GM12878 (cell line): Measurements from ENCODE around the gene DSPP. TPM values are rescaled to one million over a fixed set of nuclear protein-coding genes. Genes with fewer than 3 reads are reported as not detected.

Experiments used
- ATAC-seq: fragments of 200-7000 bp; cut with Tn5 transposase; 3 replicates; pipeline ENCODE4 v1.9.1; 2020; ENCODE audit warnings: mild to moderate bottlenecking, moderate library complexity
- BruUV-seq: library from RNA; stranded (reverse); fragments of 400-500 nt; replicated peaks from 2 replicates; lab custom pipeline; 2021; lab: Mats Ljungman, UMichigan
- CTCF ChIA-PET: fragments of 300-600 bp; sonication (Branson Sonifier 250); formaldehyde crosslinking; extraction: SDS; loops from one replicate; lab custom pipeline; 2021; ENCODE audit warnings: inconsistent platforms; lab: Yijun Ruan, JAX
- POLR2A ChIA-PET: fragments of 350-600 bp; formaldehyde crosslinking; extraction: SDS; loops from one replicate; lab custom pipeline; 2021; ENCODE audit warnings: inconsistent platforms; lab: Charles Lee
- RAD21 ChIA-PET: fragments of 300-600 bp; sonication (Branson Sonifier 250); formaldehyde crosslinking; loops from one replicate; lab custom pipeline; 2023; ENCODE audit warnings: antibody characterized with exemption; ENCODE audit not compliant: unreplicated experiment; lab: Charles Lee
- SMC1A ChIA-PET: fragments of 300-600 bp; sonication (Branson Sonifier 250); formaldehyde crosslinking; loops from one replicate; lab custom pipeline; 2023; ENCODE audit not compliant: unreplicated experiment, uncharacterized antibody; lab: Charles Lee
- DNase-seq: peaks from one replicate; pipeline ENCODE4 v3.0.0-alpha.2; 2011; ENCODE audit warnings: low read depth, low spot score
- FAIRE-seq: peaks from 3 replicates; lab custom pipeline; 2011; peaks lifted over from hg19 to GRCh38; lab: Jason Lieb, UNC
- H2AFZ ChIP-seq: 2 replicates; pipeline ENCODE4 v1.6.0; 2011; ENCODE audit warnings: low read depth, low read length, control low read depth; ENCODE audit not compliant: control insufficient read depth
- H3K27ac ChIP-seq: 2 replicates; pipeline ENCODE4 v1.5.1; 2011; ENCODE audit warnings: control low read depth; ENCODE audit not compliant: control insufficient read depth, insufficient read depth
- H3K27me3 ChIP-seq, 2 experiments: replicated peaks in 1 of 2; 2 replicates each; pipeline versions ENCODE4 v1.6.0 to v1.6.1; 2011; ENCODE audit warnings: low read length in 1 of 2; ENCODE audit not compliant: control insufficient read depth in 2 of 2, insufficient read depth in 2 of 2
- H3K36me3 ChIP-seq, 2 experiments: 2 replicates each; pipeline ENCODE4 v1.5.1; 2011; ENCODE audit warnings: low read length in 1 of 2; ENCODE audit not compliant: control insufficient read depth in 2 of 2, insufficient read depth in 2 of 2
- H3K4me1 ChIP-seq: 2 replicates; pipeline ENCODE4 v1.6.1; 2011; ENCODE audit warnings: mild to moderate bottlenecking, low read length, moderate library complexity, mixed read lengths; ENCODE audit not compliant: control insufficient read depth, insufficient read depth
- H3K4me2 ChIP-seq: 2 replicates; pipeline ENCODE4 v1.6.0; 2011; ENCODE audit warnings: control low read depth; ENCODE audit not compliant: control insufficient read depth, insufficient read depth
- H3K4me3 ChIP-seq: fragments of 200-600 bp; sonication (generic); 2 replicates; pipeline ENCODE4 v1.5.1; 2016
- H3K79me2 ChIP-seq: 2 replicates; pipeline ENCODE4 v1.6.0; 2011; ENCODE audit warnings: low read length; ENCODE audit not compliant: control insufficient read depth, insufficient read depth
- H3K9ac ChIP-seq: 2 replicates; pipeline ENCODE4 v1.8.0; 2011; ENCODE audit warnings: low read length, control low read depth, mixed read lengths; ENCODE audit not compliant: control insufficient read depth, insufficient read depth
- H3K9me3 ChIP-seq: replicated peaks from 3 replicates; pipeline ENCODE4 v1.5.1; 2011; ENCODE audit warnings: mild to moderate bottlenecking, low read length; ENCODE audit not compliant: control insufficient read depth, insufficient read depth
- H4K20me1 ChIP-seq: 2 replicates; pipeline ENCODE4 v1.6.0; 2011; ENCODE audit not compliant: control insufficient read depth, insufficient read depth
- ATF7 ChIP-seq: fragments of 450-650 bp; IDR thresholded peaks from 2 replicates; pipeline ENCODE4 v1.6.1; 2016; ENCODE audit warnings: low read depth, mild to moderate bottlenecking
- BRCA1 ChIP-seq: IDR thresholded peaks from 2 replicates; pipeline ENCODE4 v1.6.1; 2011; ENCODE audit warnings: low read depth, low read length, improper control_type of control experiment
- CBFB ChIP-seq: IDR thresholded peaks from 2 replicates; pipeline ENCODE4 v1.6.1; 2016; ENCODE audit warnings: antibody characterized with exemption, low read depth
- DPF2 ChIP-seq: fragments of 450-650 bp; IDR thresholded peaks from 2 replicates; pipeline ENCODE4 v1.6.1; 2017; ENCODE audit warnings: mild to moderate bottlenecking
- ELK1 ChIP-seq: IDR thresholded peaks from 2 replicates; pipeline ENCODE4 v1.6.1; 2012; ENCODE audit warnings: low read depth, low read length, improper control_type of control experiment
- MXI1 ChIP-seq: fragments of 150-350 bp; IDR thresholded peaks from 2 replicates; pipeline ENCODE4 v1.6.1; 2011; ENCODE audit warnings: low read depth, mild to moderate bottlenecking, inconsistent platforms, low read length, improper control_type of control experiment
- PAX8 ChIP-seq: fragments of 450-650 bp; IDR thresholded peaks from 2 replicates; pipeline ENCODE4 v1.6.1; 2017; ENCODE audit warnings: mild to moderate bottlenecking, moderate library complexity
- RELA ChIP-seq: fragments of 450-650 bp; IDR thresholded peaks from 2 replicates; pipeline ENCODE4 v1.8.0; 2014; ENCODE audit warnings: borderline replicate concordance; ENCODE audit not compliant: partially characterized antibody
- SIX5 ChIP-seq: IDR thresholded peaks from 2 replicates; pipeline ENCODE4 v1.6.1; 2011; ENCODE audit warnings: mild to moderate bottlenecking, low read depth, low read length, moderate library complexity; ENCODE audit not compliant: severe bottlenecking
- SMC3 ChIP-seq: IDR thresholded peaks from 2 replicates; pipeline ENCODE4 v1.6.1; 2011; ENCODE audit warnings: low read length, improper control_type of control experiment, borderline replicate concordance
- SUPT20H ChIP-seq: IDR thresholded peaks from 2 replicates; pipeline ENCODE4 v1.6.1; 2011; ENCODE audit warnings: low read depth, mild to moderate bottlenecking, low read length, moderate library complexity, borderline replicate concordance; ENCODE audit not compliant: control insufficient read depth
- TARDBP ChIP-seq: IDR thresholded peaks from 2 replicates; pipeline ENCODE4 v1.6.1; 2016; ENCODE audit warnings: borderline replicate concordance
- TCF7 ChIP-seq: IDR thresholded peaks from 2 replicates; pipeline ENCODE4 v1.6.1; 2014; ENCODE audit warnings: antibody characterized with exemption, borderline replicate concordance
- ZBTB4 ChIP-seq: fragments of 450-650 bp; formaldehyde crosslinking; IDR thresholded peaks from 2 replicates; pipeline ENCODE4 v1.4.0; 2022; ENCODE audit warnings: mild to moderate bottlenecking, moderate library complexity
- ZNF384 ChIP-seq: IDR thresholded peaks from 2 replicates; pipeline ENCODE4 v1.6.1; 2012; ENCODE audit warnings: low read depth, mild to moderate bottlenecking, low read length, improper control_type of control experiment, borderline replicate concordance
- ZSCAN29 ChIP-seq: fragments of 450-650 bp; IDR thresholded peaks from 2 replicates; pipeline ENCODE4 v1.6.1; 2017; ENCODE audit warnings: mild to moderate bottlenecking, moderate library complexity
- WGBS: methylation state at CpG from one replicate; pipeline ENCODE4 v1.1.6; 2016; ENCODE audit warnings: low lambda C conversion rate; ENCODE audit not compliant: insufficient replicate concordance, insufficient coverage; ENCODE audit errors: missing lambda C conversion rate; 5-methylcytosine and 5-hydroxymethylcytosine counted together
- in situ Hi-C: fragments of 300-500 bp; cut with MboI; formaldehyde crosslinking; loops from 9 replicates; pipeline ENCODE4 v1.14.3; 2018; ENCODE audit warnings: mixed read lengths
- intact Hi-C: fragments of 100-400 bp; cut with micrococcal nuclease; formaldehyde crosslinking; loops from one replicate; pipeline ENCODE4 v1.14.2; 2022; ENCODE audit not compliant: unreplicated experiment
- polyA plus RNA-seq, 11 experiments: library from polyadenylated mRNA; depleted of rRNA in 4 of 11; unstranded in 6 of 11; stranded (reverse) in 5 of 11; fragments of >200 nt; fragmentation: Nextera tagmentation in 4 of 11; fragmentation: Illumina TruSeq in 1 of 11; extraction: Ambion mirVana in 4 of 11; extraction: Trizol in 1 of 11; gene quantifications; 1 replicate in 1 of 11; 2 replicates in 10 of 11; pipeline versions ENCODE4 v1.2.1 to v1.2.3, GENCODE V29; 2011 to 2016; ENCODE audit warnings: inconsistent platforms in 2 of 11, missing spikeins in 2 of 11, low read depth in 1 of 11
- total RNA-seq, 4 experiments: library from RNA; depleted of rRNA in 3 of 4; stranded (reverse); fragments of >200 nt in 3 of 4; fragmentation: Illumina TruSeq in 1 of 4; extraction: Trizol in 1 of 4; gene quantifications; 2 replicates each; pipeline versions ENCODE4 v1.2.1 to v1.2.3, GENCODE V29; 2013 to 2021
- TF ChIP-seq, protein P1 (sequence below): fragments of 450-650 bp; IDR thresholded peaks from 2 replicates; pipeline ENCODE4 v1.6.1; 2017; ENCODE audit warnings: mild to moderate bottlenecking, moderate library complexity

The DSPP gene
- total and polyA plus RNA-seq, 10 of the 15 experiments (the other 5 are each of a cell fraction or from before 2014, with no cell fraction given) = not detected

GRCh38 chr4:87662871-87663270, 54.5 kb downstream of the DSPP start:
- H4K20me1 ChIP-seq = no peaks in the 10 kb centered on the region
- ChIA-PET SMC1A (no interaction called here), POLR2A (no interaction called here), CTCF (no interaction called here), RAD21 (no interaction called here)
- H3K36me3 ChIP-seq = no peaks in the 10 kb centered on the region
- H3K4me2 ChIP-seq = no peak overlapping the region
- H3K9ac ChIP-seq = no peak overlapping the region
- H3K4me1 ChIP-seq = no peaks in the 10 kb centered on the region
- no peaks in the 10 kb centered on the region for H3K79me2 ChIP-seq
- H3K4me3 ChIP-seq = no peak overlapping the region
- DNase-seq (no peak), FAIRE-seq (no peak), ATAC-seq (no peak)
- WGBS = 43% methylated on average over 9 of the region's 9 CpGs
- H3K27ac ChIP-seq = no peak overlapping the region
- BruUV-seq = no TSS peak
- no peak overlapping the region for H2AFZ ChIP-seq
- H3K9me3 ChIP-seq = no peaks in the 10 kb centered on the region
- intact Hi-C loops = no loop called here
- TF ChIP-seq CBFB = no peak
- no peak for TF ChIP-seq BRCA1
- no peak for TF ChIP-seq ZNF384
- no peak for TF ChIP-seq ZBTB4 (CRISPR knock-in tag)
- TF ChIP-seq, protein P1, sequence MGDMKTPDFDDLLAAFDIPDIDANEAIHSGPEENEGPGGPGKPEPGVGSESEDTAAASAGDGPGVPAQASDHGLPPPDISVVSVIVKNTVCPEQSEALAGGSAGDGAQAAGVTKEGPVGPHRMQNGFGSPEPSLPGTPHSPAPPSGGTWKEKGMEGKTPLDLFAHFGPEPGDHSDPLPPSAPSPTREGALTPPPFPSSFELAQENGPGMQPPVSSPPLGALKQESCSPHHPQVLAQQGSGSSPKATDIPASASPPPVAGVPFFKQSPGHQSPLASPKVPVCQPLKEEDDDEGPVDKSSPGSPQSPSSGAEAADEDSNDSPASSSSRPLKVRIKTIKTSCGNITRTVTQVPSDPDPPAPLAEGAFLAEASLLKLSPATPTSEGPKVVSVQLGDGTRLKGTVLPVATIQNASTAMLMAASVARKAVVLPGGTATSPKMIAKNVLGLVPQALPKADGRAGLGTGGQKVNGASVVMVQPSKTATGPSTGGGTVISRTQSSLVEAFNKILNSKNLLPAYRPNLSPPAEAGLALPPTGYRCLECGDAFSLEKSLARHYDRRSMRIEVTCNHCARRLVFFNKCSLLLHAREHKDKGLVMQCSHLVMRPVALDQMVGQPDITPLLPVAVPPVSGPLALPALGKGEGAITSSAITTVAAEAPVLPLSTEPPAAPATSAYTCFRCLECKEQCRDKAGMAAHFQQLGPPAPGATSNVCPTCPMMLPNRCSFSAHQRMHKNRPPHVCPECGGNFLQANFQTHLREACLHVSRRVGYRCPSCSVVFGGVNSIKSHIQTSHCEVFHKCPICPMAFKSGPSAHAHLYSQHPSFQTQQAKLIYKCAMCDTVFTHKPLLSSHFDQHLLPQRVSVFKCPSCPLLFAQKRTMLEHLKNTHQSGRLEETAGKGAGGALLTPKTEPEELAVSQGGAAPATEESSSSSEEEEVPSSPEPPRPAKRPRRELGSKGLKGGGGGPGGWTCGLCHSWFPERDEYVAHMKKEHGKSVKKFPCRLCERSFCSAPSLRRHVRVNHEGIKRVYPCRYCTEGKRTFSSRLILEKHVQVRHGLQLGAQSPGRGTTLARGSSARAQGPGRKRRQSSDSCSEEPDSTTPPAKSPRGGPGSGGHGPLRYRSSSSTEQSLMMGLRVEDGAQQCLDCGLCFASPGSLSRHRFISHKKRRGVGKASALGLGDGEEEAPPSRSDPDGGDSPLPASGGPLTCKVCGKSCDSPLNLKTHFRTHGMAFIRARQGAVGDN = no peak
- no peak for TF ChIP-seq RELA
- no peak for TF ChIP-seq TCF7
- no peak for TF ChIP-seq ELK1
- TF ChIP-seq PAX8 = no peak
- no peak for TF ChIP-seq SIX5
- no peak for TF ChIP-seq SMC3
- no peak for TF ChIP-seq MXI1
- no peak for TF ChIP-seq SUPT20H
- no peak for TF ChIP-seq ZSCAN29
- no peak for TF ChIP-seq ATF7
- TF ChIP-seq TARDBP = no peak
- TF ChIP-seq DPF2 = no peak
- in situ Hi-C loops = no loop called here
- H3K27me3 ChIP-seq = no peaks in the 10 kb centered on the region; a peak in 1 of 4 replicates
